ENCODE measurements around the gene IQCF6. TPM values are rescaled to one million over a fixed set of nuclear protein-coding genes. Genes with fewer than 3 reads are reported as not detected.

IQCF6 gene
- total RNA-seq, 4 donors from 2014 or later, result not detected

GRCh38 chr3:51735039-51735438, 44.0 kb downstream of the IQCF6 start:
- WGBS, 2 donors, result 34 to 59% methylated on average over 3 of the region's 3 CpGs
- peaks cover 0 to 28% (median 0%) of the 10 kb centered on the region in 4 donors for H3K27me3 ChIP-seq
- H3K27ac ChIP-seq, result no peak overlapping the region
- no peak for DNase-seq
- no peaks in the 10 kb centered on the region for H3K36me3 ChIP-seq
- TF ChIP-seq POLR2A (IDR thresholded peaks at IDR 0.05) (no peak), CTCF (IDR thresholded peaks at IDR 0.05) (no peak)
- H3K4me1 ChIP-seq, result no peaks in the 10 kb centered on the region
- no peak overlapping the region for H3K4me3 ChIP-seq
- intact Hi-C loops (cut with DNase I), result no loop called here
- no peaks in the 10 kb centered on the region for H3K9me3 ChIP-seq

GRCh38 chr3:51734572-51734907, 44.5 kb downstream of the IQCF6 start:
- no peaks in the 10 kb centered on the region for H3K4me1 ChIP-seq
- TF ChIP-seq POLR2A (IDR thresholded peaks at IDR 0.05), result no peak
- no peak for TF ChIP-seq CTCF (IDR thresholded peaks at IDR 0.05)
- intact Hi-C loops (cut with DNase I), result no loop called here

GRCh38 chr3:51733859-51734571, 45.0 kb downstream of the IQCF6 start:
- DNase-seq, result no peak
- Histone ChIP-seq H3K36me3 (no peaks in the 10 kb centered on the region), H3K4me3 (no peak overlapping the region), H3K9me3 (no peaks in the 10 kb centered on the region), H3K27ac (no peak overlapping the region), H3K27me3 (peaks cover 0 to 23% (median 0%) of the 10 kb centered on the region in 4 donors), H3K4me1 (no peaks in the 10 kb centered on the region)
- TF ChIP-seq POLR2A (IDR thresholded peaks at IDR 0.05) (no peak), CTCF (IDR thresholded peaks at IDR 0.05) (no peak)
- WGBS, 2 donors, result 89 to 90% methylated on average over 4 of the region's 4 CpGs
- intact Hi-C loops (cut with DNase I), result no loop called here

More at GRCh38 chr3:51734572-51734907, 44.5 kb downstream of the IQCF6 start:
- H3K27me3 ChIP-seq, result peaks cover 0 to 28% (median 0%) of the 10 kb centered on the region in 4 donors
- no peaks in the 10 kb centered on the region for H3K9me3 ChIP-seq
- H3K27ac ChIP-seq, result no peak overlapping the region
- no peak for DNase-seq
- WGBS, 2 donors, result 26 to 33% methylated on average over 3 of the region's 3 CpGs
- no peak overlapping the region for H3K4me3 ChIP-seq
- no peaks in the 10 kb centered on the region for H3K36me3 ChIP-seq

GRCh38 chr3:51729042-51729633, 49.9 kb downstream of the IQCF6 start:
- DNase-seq, result no peak
- Histone ChIP-seq H3K4me1 (no peaks in the 10 kb centered on the region), H3K27me3 (no peaks in the 10 kb centered on the region), H3K4me3 (no peak overlapping the region), H3K9me3 (no peaks in the 10 kb centered on the region), H3K27ac (no peak overlapping the region), H3K36me3 (no peaks in the 10 kb centered on the region)
- intact Hi-C loops (cut with DNase I), result no loop called here
- no peak for TF ChIP-seq POLR2A (IDR thresholded peaks at IDR 0.05)
- no peak for TF ChIP-seq CTCF (IDR thresholded peaks at IDR 0.05)

Other genes starting within 250 kb of the IQCF6 start
- 10 to 100 TPM in 3 of 4 donors, 1 to 10 TPM in 1; 8.1 to 18.7 (median 13.4) TPM for gene RAD54L2, start 240.5 kb downstream of the IQCF6 start, total RNA-seq
- 10 to 100 TPM; 39.9 to 65.0 (median 57.3) TPM for gene TEX264, start 108.0 kb downstream of the IQCF6 start, total RNA-seq
- under 1 TPM in 3 of 4 donors, not detected in 1; 0.04 to 0.57 (median 0.53) TPM for gene GRM2, start 72.2 kb downstream of the IQCF6 start, total RNA-seq
- not detected for gene IQCF2, start 82.4 kb upstream of the IQCF6 start, total RNA-seq
- not detected for gene IQCF5, start 96.4 kb upstream of the IQCF6 start, total RNA-seq
- not detected for gene IQCF1, start 124.1 kb upstream of the IQCF6 start, total RNA-seq
- gene RRP9, start 162.7 kb upstream of the IQCF6 start, total RNA-seq, result 10 to 100 TPM; 11.1 to 30.3 (median 21.3) TPM
- gene PARP3, start 163.1 kb upstream of the IQCF6 start, total RNA-seq, result 10 to 100 TPM in 2 of 4 donors, 1 to 10 TPM in 2; 7.3 to 33.0 (median 14.2) TPM
- under 1 TPM in 2 of 4 donors, not detected in 2; 0.09 to 0.38 TPM for gene GPR62, start 176.1 kb upstream of the IQCF6 start, total RNA-seq
- gene PCBP4, start 188.2 kb upstream of the IQCF6 start, total RNA-seq, result 10 to 100 TPM; 13.0 to 47.3 (median 19.5) TPM
- 10 to 100 TPM; 29.6 to 54.4 (median 33.4) TPM for gene ABHD14B, start 194.8 kb upstream of the IQCF6 start, total RNA-seq
- gene ABHD14A, start 195.8 kb upstream of the IQCF6 start, total RNA-seq, result 10 to 100 TPM in 2 of 4 donors, 1 to 10 TPM in 2; 4.3 to 14.2 (median 9.4) TPM
- gene ACY1, start 204.3 kb upstream of the IQCF6 start, total RNA-seq, result 10 to 100 TPM; 20.2 to 42.7 (median 33.6) TPM
- gene RPL29, start 216.7 kb upstream of the IQCF6 start, total RNA-seq, result 1,000 to 10,000 TPM; 1,191 to 2,826 (median 1,725) TPM